WTC11 (cell line): Measurements from ENCODE around the gene GARNL3. TPM values are rescaled to one million over a fixed set of nuclear protein-coding genes. Genes with fewer than 3 reads are reported as not detected.

Experiments
- ATAC-seq: fragments of 200-7000 bp; cut with Tn5 transposase; 2 replicates; pipeline ENCODE4 v1.10.0; 2021; ENCODE audit warnings: mild to moderate bottlenecking, moderate library complexity
- CTCF ChIA-PET: fragments of 300-600 bp; sonication (Branson Sonifier 250); formaldehyde crosslinking; loops from one replicate; lab custom pipeline; 2021; ENCODE audit warnings: antibody characterized with exemption; lab: Charles Lee
- POLR2A ChIA-PET: fragments of 350-600 bp; sonication (Branson Sonifier 250); formaldehyde crosslinking; loops from one replicate; lab custom pipeline; 2021; ENCODE audit warnings: antibody characterized with exemption; lab: Charles Lee
- DNase-seq: peaks from one replicate; pipeline ENCODE4 v3.0.0; 2021; ENCODE audit warnings: low spot score
- H3K27ac Mint-ChIP-seq: 2 replicates; pipeline ENCODE4 v1.8.0; 2021; ENCODE audit warnings: mixed read lengths
- H3K27me3 Mint-ChIP-seq: 2 replicates; pipeline ENCODE4 v1.8.0; 2021; ENCODE audit warnings: low read depth, mild to moderate bottlenecking, moderate library complexity, mixed read lengths
- H3K36me3 Mint-ChIP-seq: 2 replicates; pipeline ENCODE4 v1.8.0; 2021; ENCODE audit warnings: mixed read lengths
- H3K4me1 Mint-ChIP-seq: 2 replicates; pipeline ENCODE4 v1.8.0; 2022; ENCODE audit warnings: mixed read lengths
- H3K4me3 Mint-ChIP-seq: 2 replicates; pipeline ENCODE4 v1.8.0; 2021; ENCODE audit warnings: mild to moderate bottlenecking, moderate library complexity, mixed read lengths
- H3K9me3 Mint-ChIP-seq: 2 replicates; pipeline ENCODE4 v1.8.0; 2021; ENCODE audit warnings: mixed read lengths
- ATF1 ChIP-seq: sonication (generic); formaldehyde crosslinking; IDR thresholded peaks from 2 replicates; pipeline ENCODE4 v1.8.1; 2023; ENCODE audit warnings: mild to moderate bottlenecking, moderate library complexity, missing genetic modification reagents
- ATF2 ChIP-seq: sonication (generic); formaldehyde crosslinking; IDR thresholded peaks from 2 replicates; pipeline ENCODE4 v1.8.1; 2022; ENCODE audit warnings: low read depth, missing genetic modification reagents, borderline replicate concordance
- HMGA2 ChIP-seq: fragments of 250-450 bp; sonication (Bioruptor Pico); IDR thresholded peaks from 2 replicates; pipeline ENCODE4 v1.4.0; 2021; ENCODE audit warnings: mild to moderate bottlenecking, moderate library complexity
- MAX ChIP-seq: sonication (generic); formaldehyde crosslinking; IDR thresholded peaks from 2 replicates; pipeline ENCODE4 v1.8.0; 2022; ENCODE audit warnings: mild to moderate bottlenecking, missing genetic modification reagents
- PREB ChIP-seq: sonication (generic); formaldehyde crosslinking; IDR thresholded peaks from 2 replicates; pipeline ENCODE4 v1.8.1; 2022; ENCODE audit warnings: mild to moderate bottlenecking, missing genetic modification reagents, moderate library complexity, borderline replicate concordance
- PRRX2 ChIP-seq: fragments of 250-450 bp; sonication (Bioruptor Pico); IDR thresholded peaks from 2 replicates; pipeline ENCODE4 v1.8.0; 2021; ENCODE audit warnings: mild to moderate bottlenecking
- RELA ChIP-seq: sonication (generic); formaldehyde crosslinking; IDR thresholded peaks from 2 replicates; pipeline ENCODE4 v1.8.1; 2022; ENCODE audit warnings: missing genetic modification reagents, mild to moderate bottlenecking, borderline replicate concordance
- SMAD3 ChIP-seq: sonication (generic); formaldehyde crosslinking; IDR thresholded peaks from 2 replicates; pipeline ENCODE4 v1.8.0; 2022; ENCODE audit warnings: missing genetic modification reagents, mild to moderate bottlenecking, borderline replicate concordance
- TEAD1 ChIP-seq: sonication (generic); formaldehyde crosslinking; IDR thresholded peaks from 2 replicates; pipeline ENCODE4 v1.8.0; 2022; ENCODE audit warnings: mild to moderate bottlenecking, missing genetic modification reagents
- ZNF219 ChIP-seq: sonication (generic); formaldehyde crosslinking; IDR thresholded peaks from 2 replicates; pipeline ENCODE4 v1.8.0; 2023; ENCODE audit warnings: missing genetic modification reagents, mild to moderate bottlenecking, borderline replicate concordance
- ZNF423 ChIP-seq: fragments of 250-450 bp; sonication (Bioruptor Pico); IDR thresholded peaks from 2 replicates; pipeline ENCODE4 v2.1.2; 2022; ENCODE audit warnings: mild to moderate bottlenecking, moderate library complexity
- ZNF671 ChIP-seq: fragments of 250-450 bp; sonication (Bioruptor Pico); IDR thresholded peaks from 2 replicates; pipeline ENCODE4 v1.8.0; 2021; ENCODE audit warnings: mild to moderate bottlenecking
- total RNA-seq: library from RNA; stranded (reverse); gene quantifications from 3 replicates; pipeline ENCODE4 v1.2.3, GENCODE V29; 2021
- TF ChIP-seq, protein P1 (sequence below): sonication (generic); formaldehyde crosslinking; IDR thresholded peaks from 2 replicates; pipeline ENCODE4 v1.8.0; 2022; ENCODE audit warnings: missing genetic modification reagents
- TF ChIP-seq, protein P2 (sequence below): sonication (generic); formaldehyde crosslinking; IDR thresholded peaks from 2 replicates; pipeline ENCODE4 v1.8.1; 2023; ENCODE audit warnings: mild to moderate bottlenecking, missing genetic modification reagents, moderate library complexity
- TF ChIP-seq, protein P3 (sequence below): sonication (generic); formaldehyde crosslinking; IDR thresholded peaks from 2 replicates; pipeline ENCODE4 v1.8.0; 2022; ENCODE audit warnings: mild to moderate bottlenecking, missing genetic modification reagents

Gene GARNL3
- total RNA-seq, 1 experiment from 2014 or later, result 17.8 TPM

GRCh38 chr9:127388037-127388855, 123.7 kb downstream of the GARNL3 start (continued):
- TF ChIP-seq, protein P1, sequence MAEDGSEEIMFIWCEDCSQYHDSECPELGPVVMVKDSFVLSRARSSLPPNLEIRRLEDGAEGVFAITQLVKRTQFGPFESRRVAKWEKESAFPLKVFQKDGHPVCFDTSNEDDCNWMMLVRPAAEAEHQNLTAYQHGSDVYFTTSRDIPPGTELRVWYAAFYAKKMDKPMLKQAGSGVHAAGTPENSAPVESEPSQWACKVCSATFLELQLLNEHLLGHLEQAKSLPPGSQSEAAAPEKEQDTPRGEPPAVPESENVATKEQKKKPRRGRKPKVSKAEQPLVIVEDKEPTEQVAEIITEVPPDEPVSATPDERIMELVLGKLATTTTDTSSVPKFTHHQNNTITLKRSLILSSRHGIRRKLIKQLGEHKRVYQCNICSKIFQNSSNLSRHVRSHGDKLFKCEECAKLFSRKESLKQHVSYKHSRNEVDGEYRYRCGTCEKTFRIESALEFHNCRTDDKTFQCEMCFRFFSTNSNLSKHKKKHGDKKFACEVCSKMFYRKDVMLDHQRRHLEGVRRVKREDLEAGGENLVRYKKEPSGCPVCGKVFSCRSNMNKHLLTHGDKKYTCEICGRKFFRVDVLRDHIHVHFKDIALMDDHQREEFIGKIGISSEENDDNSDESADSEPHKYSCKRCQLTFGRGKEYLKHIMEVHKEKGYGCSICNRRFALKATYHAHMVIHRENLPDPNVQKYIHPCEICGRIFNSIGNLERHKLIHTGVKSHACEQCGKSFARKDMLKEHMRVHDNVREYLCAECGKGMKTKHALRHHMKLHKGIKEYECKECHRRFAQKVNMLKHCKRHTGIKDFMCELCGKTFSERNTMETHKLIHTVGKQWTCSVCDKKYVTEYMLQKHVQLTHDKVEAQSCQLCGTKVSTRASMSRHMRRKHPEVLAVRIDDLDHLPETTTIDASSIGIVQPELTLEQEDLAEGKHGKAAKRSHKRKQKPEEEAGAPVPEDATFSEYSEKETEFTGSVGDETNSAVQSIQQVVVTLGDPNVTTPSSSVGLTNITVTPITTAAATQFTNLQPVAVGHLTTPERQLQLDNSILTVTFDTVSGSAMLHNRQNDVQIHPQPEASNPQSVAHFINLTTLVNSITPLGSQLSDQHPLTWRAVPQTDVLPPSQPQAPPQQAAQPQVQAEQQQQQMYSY (CRISPR knock-in tag), result no peak

DNA sequence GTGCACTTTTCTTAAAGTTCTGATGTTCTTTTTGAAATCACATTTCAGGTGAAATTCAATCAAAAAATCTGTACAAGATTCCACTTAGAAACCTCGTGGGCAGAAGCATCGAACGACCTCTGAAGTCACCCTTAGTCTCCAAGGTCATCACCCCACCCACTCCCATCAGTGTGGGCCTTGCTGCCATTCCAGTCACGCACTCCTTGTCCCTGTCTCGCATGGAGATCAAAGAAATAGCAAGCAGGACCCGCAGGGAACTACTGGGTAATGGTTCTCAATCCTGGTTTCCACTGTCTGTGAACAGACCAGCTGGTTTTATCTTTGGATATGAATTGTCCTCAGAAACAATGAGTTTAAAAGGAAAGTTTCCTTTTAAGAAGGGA, 124.3 kb downstream of the GARNL3 start:
- CTCF ChIA-PET, result interaction anchor here (0.8 to 1.1 kb wide), 2 partner anchors 28 to 77 kb away, joined by 3 read pairs; no protein-coding TSS in a partner anchor
- no peak for ATAC-seq
- POLR2A ChIA-PET, result no interaction called here

More for the DNA sequence above, 124.3 kb downstream of the GARNL3 start:
- no peaks in the 10 kb centered on the region for H3K27me3 Mint-ChIP-seq
- H3K36me3 Mint-ChIP-seq, result no peaks in the 10 kb centered on the region
- H3K27ac Mint-ChIP-seq, result no peak overlapping the region
- H3K4me3 Mint-ChIP-seq, result no peak overlapping the region
- DNase-seq, result no peak
- no peaks in the 10 kb centered on the region for H3K9me3 Mint-ChIP-seq
- TF ChIP-seq, protein P2, sequence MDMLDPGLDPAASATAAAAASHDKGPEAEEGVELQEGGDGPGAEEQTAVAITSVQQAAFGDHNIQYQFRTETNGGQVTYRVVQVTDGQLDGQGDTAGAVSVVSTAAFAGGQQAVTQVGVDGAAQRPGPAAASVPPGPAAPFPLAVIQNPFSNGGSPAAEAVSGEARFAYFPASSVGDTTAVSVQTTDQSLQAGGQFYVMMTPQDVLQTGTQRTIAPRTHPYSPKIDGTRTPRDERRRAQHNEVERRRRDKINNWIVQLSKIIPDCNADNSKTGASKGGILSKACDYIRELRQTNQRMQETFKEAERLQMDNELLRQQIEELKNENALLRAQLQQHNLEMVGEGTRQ, result no peak
- no peak for TF ChIP-seq RELA
- TF ChIP-seq ATF2 (CRISPR knock-in tag), result no peak
- no peak for TF ChIP-seq ZNF423 (CRISPR knock-in tag)
- no peak for TF ChIP-seq SMAD3 (CRISPR knock-in tag)
- no peak for TF ChIP-seq HMGA2
- TF ChIP-seq TEAD1 (CRISPR knock-in tag), result no peak
- TF ChIP-seq, protein P1 (CRISPR knock-in tag), result no peak
- no peak for TF ChIP-seq ATF1 (CRISPR knock-in tag)
- TF ChIP-seq, protein P3, sequence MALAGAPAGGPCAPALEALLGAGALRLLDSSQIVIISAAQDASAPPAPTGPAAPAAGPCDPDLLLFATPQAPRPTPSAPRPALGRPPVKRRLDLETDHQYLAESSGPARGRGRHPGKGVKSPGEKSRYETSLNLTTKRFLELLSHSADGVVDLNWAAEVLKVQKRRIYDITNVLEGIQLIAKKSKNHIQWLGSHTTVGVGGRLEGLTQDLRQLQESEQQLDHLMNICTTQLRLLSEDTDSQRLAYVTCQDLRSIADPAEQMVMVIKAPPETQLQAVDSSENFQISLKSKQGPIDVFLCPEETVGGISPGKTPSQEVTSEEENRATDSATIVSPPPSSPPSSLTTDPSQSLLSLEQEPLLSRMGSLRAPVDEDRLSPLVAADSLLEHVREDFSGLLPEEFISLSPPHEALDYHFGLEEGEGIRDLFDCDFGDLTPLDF (CRISPR knock-in tag), result no peak
- TF ChIP-seq ZNF219 (CRISPR knock-in tag), result no peak
- no peak for TF ChIP-seq MAX (CRISPR knock-in tag)
- TF ChIP-seq ZNF671 (CRISPR knock-in tag), result no peak
- no peak for TF ChIP-seq PRRX2
- TF ChIP-seq PREB, result no peak
- TF ChIP-seq, all 79 proteins: peak for 0
- H3K4me1 Mint-ChIP-seq, result peaks cover 8% of the 10 kb centered on the region
